ENCODE measurements around the gene LINC00305. TPM values are rescaled to one million over a fixed set of nuclear protein-coding genes. Genes with fewer than 3 reads are reported as not detected.

Gene LINC00305
- total RNA-seq, 4 donors from 2014 or later, result not detected

DNA sequence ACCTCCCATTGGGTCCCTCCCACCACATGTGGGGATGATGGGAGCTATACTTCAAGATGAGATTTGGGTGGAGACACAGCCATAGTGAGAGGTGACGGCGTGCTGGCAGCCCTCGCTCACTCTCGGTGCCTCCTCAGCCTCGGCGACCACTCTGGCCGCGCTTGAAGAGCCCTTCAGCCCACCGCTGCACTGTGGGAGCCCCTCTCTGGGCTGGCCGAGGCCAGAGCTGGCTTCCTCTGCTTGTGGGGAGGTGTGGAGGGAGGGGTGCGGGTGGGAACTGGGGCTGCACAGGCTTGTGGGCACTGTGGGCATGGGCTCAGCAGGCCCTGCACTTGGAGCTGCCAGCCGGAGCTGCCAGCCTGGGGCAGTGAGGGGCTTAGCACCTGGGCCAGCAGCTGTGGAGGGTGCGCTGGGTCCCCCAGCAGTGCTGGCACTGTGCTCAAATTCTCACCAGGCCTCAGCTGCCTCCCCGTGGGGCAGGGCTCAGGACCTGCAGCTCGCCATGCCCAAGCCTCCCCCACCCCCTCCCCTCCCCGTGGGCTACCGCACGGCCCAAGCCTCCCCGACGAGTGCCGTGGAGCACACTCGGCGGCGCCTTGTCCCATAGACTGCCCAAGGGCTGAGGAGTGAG is 106.0 kb downstream of the LINC00305 start:
- TF ChIP-seq, protein P1, sequence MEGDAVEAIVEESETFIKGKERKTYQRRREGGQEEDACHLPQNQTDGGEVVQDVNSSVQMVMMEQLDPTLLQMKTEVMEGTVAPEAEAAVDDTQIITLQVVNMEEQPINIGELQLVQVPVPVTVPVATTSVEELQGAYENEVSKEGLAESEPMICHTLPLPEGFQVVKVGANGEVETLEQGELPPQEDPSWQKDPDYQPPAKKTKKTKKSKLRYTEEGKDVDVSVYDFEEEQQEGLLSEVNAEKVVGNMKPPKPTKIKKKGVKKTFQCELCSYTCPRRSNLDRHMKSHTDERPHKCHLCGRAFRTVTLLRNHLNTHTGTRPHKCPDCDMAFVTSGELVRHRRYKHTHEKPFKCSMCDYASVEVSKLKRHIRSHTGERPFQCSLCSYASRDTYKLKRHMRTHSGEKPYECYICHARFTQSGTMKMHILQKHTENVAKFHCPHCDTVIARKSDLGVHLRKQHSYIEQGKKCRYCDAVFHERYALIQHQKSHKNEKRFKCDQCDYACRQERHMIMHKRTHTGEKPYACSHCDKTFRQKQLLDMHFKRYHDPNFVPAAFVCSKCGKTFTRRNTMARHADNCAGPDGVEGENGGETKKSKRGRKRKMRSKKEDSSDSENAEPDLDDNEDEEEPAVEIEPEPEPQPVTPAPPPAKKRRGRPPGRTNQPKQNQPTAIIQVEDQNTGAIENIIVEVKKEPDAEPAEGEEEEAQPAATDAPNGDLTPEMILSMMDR (IDR thresholded peaks at IDR 0.05; ENCODE audit: low read depth), result no peak

DNA sequence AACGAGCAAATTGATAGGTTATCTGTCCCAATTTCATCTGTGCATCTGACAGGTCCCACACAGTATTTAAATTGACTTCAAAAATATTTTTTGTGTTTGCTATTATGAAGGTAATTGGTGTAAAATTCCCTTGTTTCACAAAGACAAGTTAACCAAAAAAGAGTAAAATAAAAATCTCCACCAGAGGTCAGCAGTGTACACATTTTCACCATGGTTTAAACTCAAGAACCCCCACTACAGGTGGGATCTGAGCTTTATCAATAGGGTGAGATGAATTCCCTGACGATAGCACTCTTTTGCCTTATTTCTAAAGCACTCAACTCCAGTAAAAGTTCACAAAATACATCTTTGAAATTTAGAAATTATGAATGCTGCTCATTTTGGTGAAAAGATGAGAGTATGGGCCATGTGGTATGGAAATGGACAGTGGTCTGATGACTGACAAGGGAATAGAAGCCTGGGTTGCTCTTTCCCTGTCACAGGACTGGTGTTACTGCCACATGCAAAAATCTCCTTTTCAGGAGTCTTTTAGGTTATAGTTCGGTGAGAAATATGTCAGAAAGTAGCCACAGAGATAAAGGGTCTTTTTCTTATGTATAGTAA is 111.0 kb downstream of the LINC00305 start:
- TF ChIP-seq, protein P1 (IDR thresholded peaks at IDR 0.05; ENCODE audit: low read depth), result no peak

DNA sequence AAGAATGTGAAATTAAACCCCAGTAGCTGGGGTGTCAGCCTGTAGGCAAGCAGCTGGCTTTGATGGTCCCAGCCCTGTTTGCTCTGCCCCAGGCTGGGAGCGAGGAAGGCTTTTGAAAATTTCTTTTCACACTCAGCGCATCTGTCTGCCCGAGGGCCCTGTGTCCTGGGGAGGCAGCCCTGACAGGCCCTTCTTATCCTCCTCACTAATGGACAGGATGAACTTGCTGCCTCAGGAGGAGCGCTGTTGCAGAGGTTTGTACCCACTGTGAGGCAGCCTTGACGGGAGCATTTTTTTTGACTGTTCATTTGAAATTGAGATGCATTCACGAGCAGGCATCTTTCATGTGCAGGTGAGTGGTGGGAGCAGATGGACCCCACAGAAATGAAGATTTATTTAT is 116.6 kb downstream of the LINC00305 start:
- TF ChIP-seq, protein P1 (IDR thresholded peaks at IDR 0.05; ENCODE audit: low read depth), result no peak

DNA sequence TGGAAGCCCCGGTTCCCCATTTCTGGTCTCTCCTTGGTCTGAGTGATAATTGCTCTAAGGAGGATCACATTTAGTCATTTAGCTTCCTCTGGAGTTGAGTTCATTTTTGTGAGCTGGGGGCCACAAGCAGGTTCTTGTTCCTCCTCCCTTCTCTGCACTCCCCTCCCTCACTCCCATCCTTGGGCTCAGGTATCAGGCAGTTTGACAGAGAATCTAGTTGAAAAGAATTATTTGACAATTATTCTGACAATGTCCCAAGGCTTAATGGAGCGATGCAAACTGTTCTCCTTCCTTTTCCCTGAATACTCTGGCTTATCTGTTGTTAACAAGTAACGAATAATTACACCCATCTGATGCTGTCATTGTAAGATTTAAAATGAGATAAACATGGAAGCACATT is 117.5 kb downstream of the LINC00305 start:
- TF ChIP-seq, protein P1 (IDR thresholded peaks at IDR 0.05; ENCODE audit: low read depth), result no peak

Other genes with a start within 250 kb of the LINC00305 start
- not detected for gene SERPINB10, start 241.1 kb downstream of the LINC00305 start, total RNA-seq
- gene HMSD, start 199.8 kb downstream of the LINC00305 start, total RNA-seq, result not detected
- 10 to 100 TPM in 3 of 4 donors, 1 to 10 TPM in 1; 8.7 to 22.5 (median 20.1) TPM for gene SERPINB8, start 179.0 kb downstream of the LINC00305 start, total RNA-seq

Data from subcutaneous adipose tissue (tissue), 4 donors.